B cell (primary cell): Measurements from ENCODE around the gene ARPC4. TPM values are rescaled to one million over a fixed set of nuclear protein-coding genes. Genes with fewer than 3 reads are reported as not detected.
A peak's percentile ranks its signal among the peaks of the same experiment; 100 is the strongest.

ENCODE experiments used
- ATAC-seq: fragments of 200-7000 bp; cut with Tn5 transposase; one replicate; pipeline ENCODE4 v1.10.0; 2021; ENCODE audit warnings: low read depth, mild to moderate bottlenecking, moderate number of reproducible peaks, moderate library complexity
- CTCF ChIA-PET: fragments of 350-600 bp; sonication (Branson Sonifier 250); formaldehyde crosslinking; loops from one replicate; lab custom pipeline; 2021; ENCODE audit warnings: antibody characterized with exemption, inconsistent platforms; lab: Charles Lee
- POLR2A ChIA-PET: fragments of 350-600 bp; sonication (Branson Sonifier 250); formaldehyde crosslinking; loops from one replicate; lab custom pipeline; 2021; ENCODE audit warnings: antibody characterized with exemption; lab: Charles Lee
- DNase-seq: peaks from one replicate; pipeline ENCODE4 v3.0.0; 2013
- H2AFZ ChIP-seq: 2 replicates; pipeline ENCODE4 v1.6.1; 2012; ENCODE audit warnings: mild to moderate bottlenecking, low read depth, low read length; ENCODE audit not compliant: insufficient read depth, poor library complexity, severe bottlenecking
- H3K27ac ChIP-seq, 2 donors: 1 replicate in 1 of 2; 2 replicates in 1 of 2; pipeline ENCODE4 v1.5.1; 2012 to 2013; ENCODE audit warnings: low read length in 2 of 2, mild to moderate bottlenecking in 2 of 2, moderate library complexity in 1 of 2
- H3K27me3 ChIP-seq, 4 experiments: fragments of 200-600 bp in 1 of 4; sonication (generic) in 1 of 4; replicated peaks in 1 of 4; 1 replicate in 2 of 4; 2 replicates in 2 of 4; pipeline versions ENCODE4 v1.6.1 to v1.7.0; 2013 to 2016; ENCODE audit warnings: low read length in 3 of 4, mild to moderate bottlenecking in 2 of 4, mixed read lengths in 1 of 4, moderate library complexity in 1 of 4; ENCODE audit not compliant: insufficient read depth in 4 of 4, control insufficient read depth in 3 of 4; ENCODE audit errors: control extremely low read depth in 1 of 4
- H3K36me3 ChIP-seq, 2 experiments: replicated peaks in 1 of 2; 1 replicate in 1 of 2; 2 replicates in 1 of 2; pipeline versions ENCODE4 v1.6.1 to v1.7.1; 2013; ENCODE audit warnings: low read length in 1 of 2; ENCODE audit not compliant: insufficient read depth in 2 of 2, control insufficient read depth in 1 of 2; ENCODE audit errors: control extremely low read depth in 1 of 2, extremely low read depth in 1 of 2
- H3K4me1 ChIP-seq, 2 donors: fragments of 200-600 bp in 1 of 2; sonication (generic) in 1 of 2; 1 replicate in 1 of 2; 2 replicates in 1 of 2; pipeline versions ENCODE4 v1.5.1 to v1.6.1; 2013 to 2017; ENCODE audit warnings: low read length in 2 of 2; ENCODE audit not compliant: control insufficient read depth in 2 of 2, insufficient read depth in 2 of 2
- H3K4me2 ChIP-seq: replicated peaks from 2 replicates; pipeline ENCODE3; 2012; ENCODE audit warnings: mild to moderate bottlenecking, low read depth, low read length; ENCODE audit not compliant: poor library complexity, severe bottlenecking
- H3K4me3 ChIP-seq, 5 experiments: fragments of 200-600 bp in 1 of 5; sonication (generic) in 1 of 5; 1 replicate in 3 of 5; 2 replicates in 2 of 5; pipeline versions ENCODE4 v1.5.1 to v1.7.0; 2011 to 2016; ENCODE audit warnings: low read length in 4 of 5, mild to moderate bottlenecking in 4 of 5, low read depth in 2 of 5, control low read depth in 1 of 5, moderate library complexity in 1 of 5; ENCODE audit not compliant: insufficient read depth in 1 of 5; ENCODE audit errors: control extremely low read depth in 1 of 5, extremely low read depth in 1 of 5
- H3K79me2 ChIP-seq: fragments of 200-600 bp; sonication (generic); one replicate; pipeline ENCODE4 v1.6.0; 2016; ENCODE audit warnings: low read length; ENCODE audit not compliant: control insufficient read depth, insufficient read depth
- H3K9ac ChIP-seq: fragments of 200-600 bp; sonication (generic); 2 replicates; pipeline ENCODE4 v1.6.1; 2017; ENCODE audit warnings: mild to moderate bottlenecking, low read length, moderate library complexity
- H3K9me3 ChIP-seq, 3 donors: one replicate each; pipeline versions ENCODE4 v1.6.1 to v1.7.1; 2013; ENCODE audit warnings: low read length in 2 of 3; ENCODE audit not compliant: control insufficient read depth in 2 of 3, insufficient read depth in 1 of 3; ENCODE audit errors: control extremely low read depth in 1 of 3
- H4K20me1 ChIP-seq: 2 replicates; pipeline ENCODE4 v1.6.0; 2012; ENCODE audit warnings: mild to moderate bottlenecking, low read length; ENCODE audit not compliant: insufficient read depth, control insufficient read depth, poor library complexity, severe bottlenecking
- H3K27ac Mint-ChIP-seq: one replicate; pipeline ENCODE4 v1.8.0; 2021; ENCODE audit warnings: mixed read lengths
- H3K27me3 Mint-ChIP-seq: one replicate; pipeline ENCODE4 v1.8.0; 2021; ENCODE audit warnings: mixed read lengths
- H3K4me1 Mint-ChIP-seq: one replicate; pipeline ENCODE4 v1.8.0; 2021; ENCODE audit warnings: mixed read lengths
- H3K4me3 Mint-ChIP-seq: one replicate; pipeline ENCODE4 v1.8.0; 2021; ENCODE audit warnings: mixed read lengths
- H3K9me3 Mint-ChIP-seq: one replicate; pipeline ENCODE4 v1.8.0; 2022; ENCODE audit warnings: mixed read lengths; ENCODE audit not compliant: insufficient read depth
- EZH2 ChIP-seq: IDR thresholded peaks from 2 replicates; pipeline ENCODE4 v1.6.1; 2012; ENCODE audit warnings: borderline replicate concordance, low read depth, mild to moderate bottlenecking, moderate library complexity, low read length; ENCODE audit not compliant: insufficient read depth, poor library complexity, severe bottlenecking
- WGBS: methylation state at CpG from one replicate; pipeline ENCODE4 v1.1.5; 2013; ENCODE audit warnings: missing lambda C conversion rate; ENCODE audit not compliant: insufficient coverage; 5-methylcytosine and 5-hydroxymethylcytosine counted together
- intact Hi-C: fragments of 100-400 bp; cut with micrococcal nuclease; formaldehyde crosslinking; loops from one replicate; pipeline ENCODE4 v1.10.0; 2022
- polyA plus RNA-seq: library from polyadenylated mRNA; depleted of rRNA; stranded (reverse); fragments of >200 nt; gene quantifications from 2 replicates; pipeline ENCODE4 v1.2.3, GENCODE V29; 2012
- total RNA-seq, 2 donors: library from RNA; stranded (reverse); fragments of 120-200 nt in 1 of 2; gene quantifications; 1 replicate in 1 of 2; 2 replicates in 1 of 2; pipeline versions ENCODE4 v1.2.3 to v1.2.4, GENCODE V29; 2013 to 2022
- TF ChIP-seq, protein P1 (sequence below): fragments of 200-600 bp; IDR thresholded peaks from one replicate; pipeline ENCODE4 v1.8.0; 2022; ENCODE audit warnings: antibody characterized with exemption, mild to moderate bottlenecking

Gene ARPC4
- total and polyA plus RNA-seq, 2 donors (not counting 1 experiment from before 2014, with no cell fraction given) = 110 to 174 TPM

- no peak for TF ChIP-seq EZH2
- TF ChIP-seq, protein P1, sequence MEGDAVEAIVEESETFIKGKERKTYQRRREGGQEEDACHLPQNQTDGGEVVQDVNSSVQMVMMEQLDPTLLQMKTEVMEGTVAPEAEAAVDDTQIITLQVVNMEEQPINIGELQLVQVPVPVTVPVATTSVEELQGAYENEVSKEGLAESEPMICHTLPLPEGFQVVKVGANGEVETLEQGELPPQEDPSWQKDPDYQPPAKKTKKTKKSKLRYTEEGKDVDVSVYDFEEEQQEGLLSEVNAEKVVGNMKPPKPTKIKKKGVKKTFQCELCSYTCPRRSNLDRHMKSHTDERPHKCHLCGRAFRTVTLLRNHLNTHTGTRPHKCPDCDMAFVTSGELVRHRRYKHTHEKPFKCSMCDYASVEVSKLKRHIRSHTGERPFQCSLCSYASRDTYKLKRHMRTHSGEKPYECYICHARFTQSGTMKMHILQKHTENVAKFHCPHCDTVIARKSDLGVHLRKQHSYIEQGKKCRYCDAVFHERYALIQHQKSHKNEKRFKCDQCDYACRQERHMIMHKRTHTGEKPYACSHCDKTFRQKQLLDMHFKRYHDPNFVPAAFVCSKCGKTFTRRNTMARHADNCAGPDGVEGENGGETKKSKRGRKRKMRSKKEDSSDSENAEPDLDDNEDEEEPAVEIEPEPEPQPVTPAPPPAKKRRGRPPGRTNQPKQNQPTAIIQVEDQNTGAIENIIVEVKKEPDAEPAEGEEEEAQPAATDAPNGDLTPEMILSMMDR = no peak
- ATAC-seq = peak; percentile 56
- H3K4me1 Mint-ChIP-seq = peaks cover 38% of the 10 kb centered on the region
- 80% methylated on average over 1 of the region's 7 CpGs for WGBS
- no peaks in the 10 kb centered on the region for H3K9me3 Mint-ChIP-seq
- CTCF ChIA-PET = interaction anchor here (1.0 to 2.1 kb wide), 7 partner anchors 12 to 80 kb away, joined by 3 to 6 read pairs (median 5); partner anchors contain the start of genes ARPC4 and OGG1
- H3K9ac ChIP-seq = no peak overlapping the region
- no peaks in the 10 kb centered on the region for H3K27me3 Mint-ChIP-seq
- H3K4me3 Mint-ChIP-seq = peak overlapping the region; percentile 96
- H3K27me3 ChIP-seq = no peaks in the 10 kb centered on the region
- H3K36me3 ChIP-seq = peaks cover 0 to 36% of the 10 kb centered on the region in 2 experiments
- H2AFZ ChIP-seq = no peak overlapping the region
- H3K27ac ChIP-seq = peak overlapping the region; percentile 84 to 90
- H3K4me1 ChIP-seq = peaks cover 24 to 30% of the 10 kb centered on the region in 2 donors
- peak overlapping the region; percentile 99 for H3K27ac Mint-ChIP-seq
- DNase-seq = peak; percentile 65
- peaks cover 12% of the 10 kb centered on the region for H3K79me2 ChIP-seq
- H3K4me3 ChIP-seq = no peak overlapping the region
- POLR2A ChIA-PET = interaction anchor here (0.5 to 2.4 kb wide), 8 partner anchors 13 to 412 kb away, joined by 3 to 12 read pairs (median 4); partner anchors contain the start of genes ARPC4, SETD5 and TADA3
- no peaks in the 10 kb centered on the region for H3K9me3 ChIP-seq
- H4K20me1 ChIP-seq = peaks cover 17% of the 10 kb centered on the region
- intact Hi-C loops = loop anchor here (1.0 kb wide), 3 partner anchors 13 to 39 kb away; partner anchors contain the start of genes CAMK1 and RPUSD3
- H3K4me2 ChIP-seq = peak overlapping the region; percentile 96
Measured at GRCh38 chr3:9808345-9809037, 15.6 kb downstream of the ARPC4 start.

- Mint-ChIP-seq H3K27ac (peak overlapping the region; percentile 99), H3K4me3 (peak overlapping the region; percentile 96), H3K4me1 (peaks cover 38% of the 10 kb centered on the region), H3K9me3 (no peaks in the 10 kb centered on the region), H3K27me3 (no peaks in the 10 kb centered on the region)
- 69% methylated on average over 4 of the region's 4 CpGs for WGBS
- H3K4me1 ChIP-seq = peaks cover 24 to 30% of the 10 kb centered on the region in 2 donors
- DNase-seq (no peak), ATAC-seq (no peak)
- intact Hi-C loops = loop anchor here (1.0 kb wide), 3 partner anchors 14 to 40 kb away; partner anchors contain the start of genes CAMK1 and RPUSD3
- CTCF ChIA-PET = interaction anchor here (1.0 to 2.1 kb wide), 6 partner anchors 13 to 59 kb away, joined by 3 to 6 read pairs (median 4); partner anchors contain the start of genes ARPC4, OGG1 and TADA3
- POLR2A ChIA-PET = interaction anchor here (0.6 to 2.4 kb wide), 5 partner anchors 14 to 412 kb away, joined by 3 to 12 read pairs (median 4); partner anchors contain the start of genes ARPC4, SETD5 and TADA3
- H3K4me2 ChIP-seq = peak overlapping the region; percentile 96
- H3K27ac ChIP-seq = peak overlapping the region; percentile 84 to 90
- peak overlapping the region; percentile 94 for H3K9ac ChIP-seq
- peaks cover 12% of the 10 kb centered on the region for H3K79me2 ChIP-seq
- peak overlapping the region; percentile 89 for H2AFZ ChIP-seq
- H3K27me3 ChIP-seq = no peaks in the 10 kb centered on the region
- peaks cover 11% of the 10 kb centered on the region for H4K20me1 ChIP-seq
- peak overlapping the region; percentile 32 to 79 (median 69) for H3K4me3 ChIP-seq
- peaks cover 0 to 29% of the 10 kb centered on the region in 2 experiments for H3K36me3 ChIP-seq
- TF ChIP-seq, protein P1 = no peak
- no peak for TF ChIP-seq EZH2
- no peaks in the 10 kb centered on the region for H3K9me3 ChIP-seq
Measured at GRCh38 chr3:9809239-9809614, 16.3 kb downstream of the ARPC4 start.
